ENCODE data around the gene DYNLL2.
"Not testable (repeated sequence)": the region's sequence is repeated elsewhere in the genome, so short reads cannot be mapped to it uniquely, and the experiment has no call there.

Gene DYNLL2

DNA sequence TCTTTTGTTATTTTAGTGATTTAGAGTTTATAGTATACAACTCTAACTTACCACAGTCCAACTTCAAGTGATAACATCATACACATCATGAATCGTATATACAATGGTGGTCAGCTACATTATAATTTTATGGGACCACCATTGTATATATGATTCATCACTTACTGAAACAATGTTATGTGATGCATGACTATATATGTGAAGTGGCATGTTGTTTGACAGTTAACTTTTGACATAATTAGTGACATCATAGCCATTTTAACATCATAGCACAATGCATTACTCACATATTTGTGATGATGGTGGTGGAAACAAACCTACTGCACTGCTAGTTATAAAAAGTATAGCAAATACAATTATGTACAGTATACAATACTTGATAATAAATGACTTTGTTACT lies 21.9 kb downstream of the DYNLL2 start:
- DNase-seq (ENCODE audit: low read depth), result no peak

DNA sequence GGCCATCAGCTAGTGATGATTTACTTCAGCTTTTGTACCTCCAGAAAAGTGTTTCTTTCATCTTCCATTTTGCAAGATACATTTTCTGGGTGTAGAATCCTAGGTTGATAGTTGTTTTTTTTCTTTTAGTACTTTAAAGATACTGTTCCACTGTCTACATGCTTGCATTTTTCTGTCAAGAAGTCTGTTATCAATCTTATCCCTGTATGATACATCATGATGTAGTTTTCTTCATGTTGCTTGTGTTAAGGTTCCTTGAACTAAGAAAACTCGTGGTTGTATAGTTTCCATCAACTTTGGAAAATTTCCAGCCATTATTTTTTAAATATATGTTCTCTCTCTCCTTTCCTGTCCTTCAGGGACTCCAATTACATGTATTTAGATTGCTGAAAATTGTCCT lies 24.1 kb downstream of the DYNLL2 start:
- DNase-seq (ENCODE audit: low read depth), result no peak

DNA sequence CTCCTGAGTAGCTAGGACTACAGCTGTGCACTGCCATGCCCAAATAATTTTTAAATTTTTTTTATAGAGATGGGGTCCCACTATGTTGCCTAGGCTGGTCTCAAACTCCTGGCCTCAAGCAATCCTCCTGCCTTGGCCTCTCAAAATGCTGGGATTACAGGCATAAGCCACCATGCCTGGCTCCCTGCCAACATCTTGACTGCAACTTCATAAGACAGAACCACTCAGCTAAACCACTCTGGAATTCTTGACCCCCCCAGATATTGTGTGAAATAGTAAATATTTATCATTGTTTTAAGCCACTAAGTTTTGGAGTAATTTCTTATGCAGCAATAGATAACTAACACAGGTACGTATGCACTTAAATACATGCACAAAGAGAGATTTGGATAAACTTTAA lies 26.0 kb downstream of the DYNLL2 start:
- DNase-seq (ENCODE audit: low read depth), result no peak

GRCh38 chr17:58110012-58110411 lies 26.8 kb downstream of the DYNLL2 start:
- no peak for DNase-seq (ENCODE audit: low read depth)

- no peak for DNase-seq (ENCODE audit: low read depth)
Measured at GRCh38 chr17:58111676-58112075, 28.5 kb downstream of the DYNLL2 start.

- peak; percentile 42 for DNase-seq (ENCODE audit: low read depth)
Measured at GRCh38 chr17:58112970-58113631, 29.9 kb downstream of the DYNLL2 start.

- no peak for DNase-seq (ENCODE audit: low read depth)
Measured at GRCh38 chr17:58113947-58114346, 30.7 kb downstream of the DYNLL2 start.

DNA sequence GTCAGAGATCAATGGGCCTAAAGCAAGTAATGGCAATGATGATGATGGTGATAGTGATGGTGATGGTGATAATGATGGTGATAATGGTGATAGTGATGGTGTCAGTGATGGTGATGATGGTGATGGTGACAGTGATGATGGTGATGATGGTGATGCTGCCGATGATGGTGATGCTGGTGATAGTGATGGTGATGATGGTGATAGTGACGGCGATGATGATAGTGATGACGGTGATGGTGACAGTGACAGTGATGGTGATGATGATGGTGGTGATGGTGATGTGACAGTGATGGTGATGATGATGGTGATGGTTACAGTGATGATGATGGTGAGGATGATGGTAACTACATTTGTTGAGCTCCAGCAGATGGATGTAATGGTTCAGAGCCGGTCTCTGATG lies 34.2 kb downstream of the DYNLL2 start:
- DNase-seq (ENCODE audit: low read depth), result no peak

DNA sequence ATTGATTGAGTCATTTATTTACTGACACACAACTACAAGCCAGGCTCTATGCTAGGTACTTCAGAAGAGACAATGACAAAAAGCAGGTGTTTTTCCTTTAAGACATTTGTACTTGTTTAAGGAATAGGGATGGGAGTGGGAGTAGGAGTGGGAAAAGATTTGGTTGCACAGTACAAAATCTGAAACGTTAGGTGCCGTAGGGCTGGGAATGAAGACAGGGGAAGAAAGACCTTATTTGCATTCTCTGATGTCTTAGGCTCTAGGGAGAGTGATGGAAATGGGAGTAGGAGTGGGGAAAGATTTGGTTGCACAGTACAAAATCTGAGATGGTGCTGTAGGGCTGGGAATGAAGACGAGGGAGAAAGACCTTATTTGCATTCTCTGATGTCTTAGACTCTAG lies 36.3 kb downstream of the DYNLL2 start:
- DNase-seq (ENCODE audit: low read depth), result no peak

- peak; percentile 23 for DNase-seq (ENCODE audit: low read depth)
Measured at GRCh38 chr17:58120195-58120822, 37.1 kb downstream of the DYNLL2 start.

DNA sequence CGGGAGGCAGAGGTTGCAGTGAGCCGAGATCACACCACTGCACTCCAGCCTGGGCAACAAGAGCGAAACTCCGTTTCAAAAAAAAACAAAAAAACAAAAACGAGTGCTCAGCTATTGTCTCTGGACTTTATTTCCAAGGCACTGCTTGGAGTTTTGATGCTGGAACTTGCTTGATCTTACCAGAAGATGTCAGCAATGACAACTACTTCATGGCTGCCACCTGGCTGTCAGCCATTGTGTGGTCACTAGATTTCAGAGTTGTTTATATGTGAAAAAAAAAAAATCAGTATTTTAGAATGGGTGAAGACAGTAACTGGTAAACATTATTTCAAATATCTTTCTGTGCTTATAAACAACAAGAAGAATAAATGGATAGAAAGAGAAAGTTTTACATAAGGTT lies 38.7 kb downstream of the DYNLL2 start:
- DNase-seq (ENCODE audit: low read depth), result peak; percentile 3

DNA sequence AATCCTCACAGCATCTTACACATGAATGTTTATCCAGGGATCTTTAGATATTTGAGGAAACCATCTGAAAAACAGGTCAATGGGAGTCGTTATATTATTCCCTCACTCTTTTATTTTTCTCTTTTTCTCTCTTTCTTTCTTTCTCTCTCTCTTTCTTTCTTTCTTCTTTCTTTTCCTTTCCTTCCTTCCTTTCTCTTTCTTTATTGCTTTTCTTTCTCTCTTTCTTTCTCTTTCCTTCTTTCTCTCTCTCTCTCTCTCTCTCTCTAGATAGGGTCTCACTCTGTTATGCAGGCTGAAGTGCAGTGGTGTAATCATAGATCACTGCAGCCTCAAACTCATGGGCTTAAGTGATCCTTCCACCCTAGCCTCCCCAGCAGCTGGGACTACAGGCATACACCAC lies 44.6 kb downstream of the DYNLL2 start:
- no peak for DNase-seq (ENCODE audit: low read depth)

DNA sequence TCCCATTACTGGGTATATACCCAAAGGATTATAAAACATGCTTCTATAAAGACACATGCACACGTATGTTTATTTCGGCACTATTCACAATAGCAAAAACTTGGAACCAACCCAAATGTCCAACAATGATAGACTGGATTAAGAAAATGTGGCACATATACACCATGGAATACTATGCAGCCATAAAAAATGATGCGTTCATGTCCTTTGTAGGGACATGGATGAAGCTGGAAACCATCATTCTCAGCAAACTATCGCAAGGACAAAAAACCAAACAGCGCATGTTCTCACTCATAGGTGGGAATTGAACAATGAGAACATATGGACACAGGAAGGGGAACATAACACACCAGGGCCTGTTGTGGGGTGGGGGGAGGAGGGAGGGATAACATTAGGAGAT lies 49.5 kb downstream of the DYNLL2 start:
- not testable (repeated sequence) for DNase-seq (ENCODE audit: low read depth)

DNA sequence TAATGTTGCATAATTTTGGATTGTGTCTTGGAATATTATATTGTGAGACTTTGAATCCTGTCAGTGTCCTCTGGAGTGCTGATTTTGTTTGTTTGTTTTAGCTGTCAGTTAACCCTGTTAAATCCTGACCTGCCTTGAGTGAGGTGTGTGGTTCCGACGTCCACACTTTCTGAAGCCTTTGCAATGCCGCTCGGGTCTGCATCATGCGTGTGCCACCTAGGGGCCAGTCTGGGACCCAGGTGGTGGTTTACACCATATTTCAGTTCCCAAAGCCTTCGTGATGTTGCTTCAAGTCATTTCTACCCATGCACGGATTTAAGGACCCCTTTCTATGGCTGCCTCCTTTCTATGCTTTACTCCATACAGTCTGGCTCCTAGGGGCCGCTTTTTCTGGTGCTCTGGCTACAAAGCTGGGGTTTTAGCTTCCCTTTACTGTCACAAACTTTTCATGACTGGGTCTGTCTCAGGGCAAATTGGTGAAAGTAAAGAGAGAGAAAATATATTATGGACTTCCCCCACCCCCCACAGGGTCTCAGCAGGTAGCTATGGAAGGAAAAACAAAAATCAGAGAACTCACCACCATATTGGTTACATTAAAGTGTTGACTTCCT lies 53.6 kb downstream of the DYNLL2 start:
- DNase-seq (ENCODE audit: low read depth), result no peak

DNA sequence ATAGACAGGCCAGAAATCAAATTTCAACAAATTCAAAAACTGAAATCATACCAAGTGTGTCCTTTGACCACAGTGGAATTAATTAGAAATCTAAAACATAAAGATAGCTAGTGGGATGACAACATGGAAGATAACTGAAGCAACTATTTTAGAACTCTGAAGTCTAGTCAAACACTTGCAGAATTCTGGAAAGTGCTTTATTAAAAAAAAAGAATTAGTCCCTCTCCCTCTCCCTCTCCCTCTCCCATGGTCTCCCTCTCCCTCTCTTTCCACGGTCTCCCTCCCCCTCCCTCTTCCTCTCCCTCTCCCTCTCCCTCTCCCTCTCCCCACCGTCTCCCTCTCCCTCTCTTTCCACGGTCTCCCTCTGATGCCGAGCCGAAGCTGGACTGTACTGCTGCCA lies 58.3 kb downstream of the DYNLL2 start:
- DNase-seq (ENCODE audit: low read depth), result no peak

GRCh38 chr17:58143335-58143734 lies 60.1 kb downstream of the DYNLL2 start:
- DNase-seq (ENCODE audit: low read depth), result not testable (repeated sequence)

GRCh38 chr17:58144801-58145200 lies 61.6 kb downstream of the DYNLL2 start:
- no peak for DNase-seq (ENCODE audit: low read depth)

Measured in fibroblast of the conjunctiva (primary cell).